BJ (cell line): ENCODE measurements around the gene UAP1. TPM values are rescaled to one million over a fixed set of nuclear protein-coding genes. Genes with fewer than 3 reads are reported as not detected.

Experiments
- CTCF ChIA-PET: fragments of 350-600 bp; formaldehyde crosslinking; extraction: SDS; loops from one replicate; lab custom pipeline; 2021; ENCODE audit warnings: antibody characterized with exemption, inconsistent platforms; lab: Yijun Ruan, JAX
- POLR2A ChIA-PET: fragments of 300-600 bp; sonication (Branson Sonifier 250); formaldehyde crosslinking; extraction: SDS; loops from one replicate; lab custom pipeline; 2021; ENCODE audit warnings: antibody characterized with exemption; lab: Charles Lee
- DNase-seq: peaks from one replicate; pipeline ENCODE4 v3.0.0-alpha.2; 2011; ENCODE audit warnings: low read depth
- H3K27me3 ChIP-seq: 2 replicates; pipeline ENCODE4 v1.6.0; 2011; ENCODE audit warnings: low read length; ENCODE audit not compliant: control insufficient read depth, insufficient read depth
- H3K36me3 ChIP-seq: 2 replicates; pipeline ENCODE4 v1.5.1; 2011; ENCODE audit warnings: low read length; ENCODE audit not compliant: control insufficient read depth, insufficient read depth
- H3K4me3 ChIP-seq: 2 replicates; pipeline ENCODE4 v1.5.1; 2011; ENCODE audit warnings: low read depth, mild to moderate bottlenecking, control low read depth, low read length
- polyA plus RNA-seq: library from polyadenylated mRNA; depleted of rRNA; stranded (reverse); fragments of >200 nt; gene quantifications from 2 replicates; pipeline ENCODE4 v1.2.3, GENCODE V29; 2011
- TF ChIP-seq, protein P1 (sequence below): IDR thresholded peaks from 2 replicates; pipeline ENCODE4 v1.5.1; 2011; ENCODE audit warnings: low read depth, mild to moderate bottlenecking, control low read depth, inconsistent platforms, low read length, moderate library complexity; ENCODE audit not compliant: insufficient read depth

UAP1 gene
- polyA plus RNA-seq, 1 experiment = 33.6 TPM

- Histone ChIP-seq H3K27me3 (no peaks in the 10 kb centered on the region), H3K4me3 (no peak overlapping the region), H3K36me3 (peaks cover 5% of the 10 kb centered on the region)
- ChIA-PET CTCF (no interaction called here), POLR2A (no interaction called here)
- TF ChIP-seq, protein P1, sequence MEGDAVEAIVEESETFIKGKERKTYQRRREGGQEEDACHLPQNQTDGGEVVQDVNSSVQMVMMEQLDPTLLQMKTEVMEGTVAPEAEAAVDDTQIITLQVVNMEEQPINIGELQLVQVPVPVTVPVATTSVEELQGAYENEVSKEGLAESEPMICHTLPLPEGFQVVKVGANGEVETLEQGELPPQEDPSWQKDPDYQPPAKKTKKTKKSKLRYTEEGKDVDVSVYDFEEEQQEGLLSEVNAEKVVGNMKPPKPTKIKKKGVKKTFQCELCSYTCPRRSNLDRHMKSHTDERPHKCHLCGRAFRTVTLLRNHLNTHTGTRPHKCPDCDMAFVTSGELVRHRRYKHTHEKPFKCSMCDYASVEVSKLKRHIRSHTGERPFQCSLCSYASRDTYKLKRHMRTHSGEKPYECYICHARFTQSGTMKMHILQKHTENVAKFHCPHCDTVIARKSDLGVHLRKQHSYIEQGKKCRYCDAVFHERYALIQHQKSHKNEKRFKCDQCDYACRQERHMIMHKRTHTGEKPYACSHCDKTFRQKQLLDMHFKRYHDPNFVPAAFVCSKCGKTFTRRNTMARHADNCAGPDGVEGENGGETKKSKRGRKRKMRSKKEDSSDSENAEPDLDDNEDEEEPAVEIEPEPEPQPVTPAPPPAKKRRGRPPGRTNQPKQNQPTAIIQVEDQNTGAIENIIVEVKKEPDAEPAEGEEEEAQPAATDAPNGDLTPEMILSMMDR = no peak
- DNase-seq = no peak
Observed at GRCh38 chr1:162587347-162587746, 25.8 kb downstream of the UAP1 start.

DNA sequence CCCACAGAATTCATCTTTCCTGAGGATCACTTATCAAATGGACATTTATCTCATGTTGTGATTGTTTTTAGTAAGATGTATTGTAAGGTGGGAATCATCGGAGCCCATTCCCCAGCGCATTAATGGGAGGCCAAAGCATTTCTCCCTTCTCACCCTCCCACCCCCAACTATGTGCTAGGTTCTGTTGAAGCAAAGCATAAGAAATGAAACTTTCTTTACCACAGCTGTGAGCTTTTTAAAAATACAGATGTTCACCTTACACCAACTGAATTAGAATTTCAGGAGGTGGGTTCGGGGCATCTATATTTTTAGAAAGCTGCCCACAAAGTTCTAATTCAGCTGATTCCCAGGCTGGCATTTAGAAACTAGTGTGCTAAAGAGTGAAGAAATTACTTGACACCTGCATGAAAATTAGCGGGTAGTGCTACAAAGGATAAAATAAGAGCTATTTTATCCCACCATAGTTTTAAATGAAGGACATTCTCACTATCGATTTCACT, 26.3 kb downstream of the UAP1 start:
- CTCF ChIA-PET = no interaction called here
- POLR2A ChIA-PET = no interaction called here
- Histone ChIP-seq H3K27me3 (no peaks in the 10 kb centered on the region), H3K36me3 (peaks cover 5% of the 10 kb centered on the region), H3K4me3 (no peak overlapping the region)
- no peak for DNase-seq
- TF ChIP-seq, protein P1 = no peak

DNA sequence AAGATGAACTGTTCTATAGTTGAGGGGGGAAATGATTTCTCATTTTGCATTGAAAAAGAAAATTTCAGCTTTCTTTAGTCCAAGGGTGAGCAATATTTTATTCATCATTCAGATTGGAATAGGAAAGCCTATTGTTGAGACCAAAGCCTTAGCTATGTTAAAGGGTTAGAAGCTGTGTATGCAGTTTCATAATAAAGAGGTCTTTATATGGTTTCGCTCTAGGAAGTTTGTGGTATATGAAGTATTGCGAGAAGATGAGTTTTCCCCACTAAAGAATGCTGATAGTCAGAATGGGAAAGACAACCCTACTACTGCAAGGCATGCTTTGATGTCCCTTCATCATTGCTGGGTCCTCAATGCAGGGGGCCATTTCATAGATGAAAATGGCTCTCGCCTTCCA, 28.6 kb downstream of the UAP1 start:
- TF ChIP-seq, protein P1 = no peak
- CTCF ChIA-PET = interaction anchor here (0.7 to 1.3 kb wide), 2 partner anchors 12 to 443 kb away, joined by 3 to 4 read pairs; no protein-coding TSS in a partner anchor
- no peak for DNase-seq
- Histone ChIP-seq H3K27me3 (no peaks in the 10 kb centered on the region), H3K4me3 (no peak overlapping the region), H3K36me3 (peaks cover 8% of the 10 kb centered on the region)
- POLR2A ChIA-PET = no interaction called here

GRCh38 chr1:162590686-162591085, 29.2 kb downstream of the UAP1 start:
- DNase-seq = no peak
- ChIA-PET CTCF (interaction anchor here (0.7 to 1.3 kb wide), 2 partner anchors 13 to 444 kb away, joined by 3 to 4 read pairs; no protein-coding TSS in a partner anchor), POLR2A (no interaction called here)
- TF ChIP-seq, protein P1 = no peak
- peaks cover 8% of the 10 kb centered on the region for H3K36me3 ChIP-seq
- H3K4me3 ChIP-seq = no peak overlapping the region
- H3K27me3 ChIP-seq = no peaks in the 10 kb centered on the region

- ChIA-PET CTCF (interaction anchor here (0.9 kb wide), 1 partner anchor 204 kb away, joined by 3 read pairs; no protein-coding TSS in a partner anchor), POLR2A (no interaction called here)
Observed at GRCh38 chr1:162596514-162597170, 35.1 kb downstream of the UAP1 start.

More at GRCh38 chr1:162596514-162597170, 35.1 kb downstream of the UAP1 start:
- no peak for DNase-seq
- peaks cover 5% of the 10 kb centered on the region for H3K36me3 ChIP-seq
- TF ChIP-seq, protein P1 = no peak
- H3K27me3 ChIP-seq = no peaks in the 10 kb centered on the region
- H3K4me3 ChIP-seq = no peak overlapping the region
